ENCODE data around the gene BMP8A.

DNA sequence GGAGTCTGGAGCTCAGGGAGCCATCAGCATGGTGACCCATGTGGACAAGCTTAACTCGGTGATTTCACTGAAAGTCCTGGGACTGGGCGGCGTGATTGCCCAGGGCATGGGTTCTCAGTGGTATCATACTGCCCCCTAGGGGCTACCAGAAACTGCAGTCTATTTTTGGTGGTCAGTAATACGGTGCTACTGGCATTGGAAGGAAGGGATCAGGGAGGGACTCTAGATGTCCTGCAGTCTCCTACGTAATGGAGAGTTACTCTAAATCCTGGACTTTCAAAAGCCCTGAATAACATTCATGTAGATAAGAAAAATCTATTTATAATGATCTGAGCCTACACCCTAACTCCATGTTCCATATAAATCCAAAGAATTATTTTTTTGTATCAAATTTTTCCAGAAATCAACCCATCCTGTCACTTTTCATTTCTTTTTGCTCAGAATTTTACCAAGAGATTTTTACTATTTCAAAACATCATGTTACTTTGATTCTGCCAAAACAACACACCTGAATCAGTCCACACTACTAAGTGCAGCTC, 47.9 kb downstream of the BMP8A start:
- TF ChIP-seq, protein P1, sequence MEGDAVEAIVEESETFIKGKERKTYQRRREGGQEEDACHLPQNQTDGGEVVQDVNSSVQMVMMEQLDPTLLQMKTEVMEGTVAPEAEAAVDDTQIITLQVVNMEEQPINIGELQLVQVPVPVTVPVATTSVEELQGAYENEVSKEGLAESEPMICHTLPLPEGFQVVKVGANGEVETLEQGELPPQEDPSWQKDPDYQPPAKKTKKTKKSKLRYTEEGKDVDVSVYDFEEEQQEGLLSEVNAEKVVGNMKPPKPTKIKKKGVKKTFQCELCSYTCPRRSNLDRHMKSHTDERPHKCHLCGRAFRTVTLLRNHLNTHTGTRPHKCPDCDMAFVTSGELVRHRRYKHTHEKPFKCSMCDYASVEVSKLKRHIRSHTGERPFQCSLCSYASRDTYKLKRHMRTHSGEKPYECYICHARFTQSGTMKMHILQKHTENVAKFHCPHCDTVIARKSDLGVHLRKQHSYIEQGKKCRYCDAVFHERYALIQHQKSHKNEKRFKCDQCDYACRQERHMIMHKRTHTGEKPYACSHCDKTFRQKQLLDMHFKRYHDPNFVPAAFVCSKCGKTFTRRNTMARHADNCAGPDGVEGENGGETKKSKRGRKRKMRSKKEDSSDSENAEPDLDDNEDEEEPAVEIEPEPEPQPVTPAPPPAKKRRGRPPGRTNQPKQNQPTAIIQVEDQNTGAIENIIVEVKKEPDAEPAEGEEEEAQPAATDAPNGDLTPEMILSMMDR (IDR thresholded peaks at IDR 0.05; ENCODE audit: poor library complexity) = peak; percentile 81
- no peak for TF ChIP-seq EZH2 (IDR thresholded peaks at IDR 0.05; ENCODE audit: borderline replicate concordance)
